ENCODE data around the gene HLA-DOA.

- TF ChIP-seq ZFP30 (CRISPR knock-in tag; IDR thresholded peaks at IDR 0.05) (no peak), PPARA (CRISPR knock-in tag; IDR thresholded peaks at IDR 0.05; ENCODE audit: borderline replicate concordance) (no peak), PATZ1 (CRISPR knock-in tag; IDR thresholded peaks at IDR 0.05; ENCODE audit: borderline replicate concordance) (no peak), ZNF8 (CRISPR knock-in tag; IDR thresholded peaks at IDR 0.05) (no peak), TCF4 (CRISPR knock-in tag; IDR thresholded peaks at IDR 0.05; ENCODE audit: borderline replicate concordance) (no peak), POU6F1 (CRISPR knock-in tag; IDR thresholded peaks at IDR 0.05; ENCODE audit: borderline replicate concordance, low read depth) (no peak), ARNTL (CRISPR knock-in tag; IDR thresholded peaks at IDR 0.05; ENCODE audit: borderline replicate concordance, low read depth) (no peak)
Measured at GRCh38 chr6:32954986-32955802, 54.2 kb downstream of the HLA-DOA start.

All from SK-N-SH treated with all-trans-retinoic acid at 6 μM for 48 hours (cell line).